GM06990 (cell line): Measurements from ENCODE around the gene CPED1.
"Not testable (repeated sequence)": the region's sequence is repeated elsewhere in the genome, so short reads cannot be mapped to it uniquely, and the experiment has no call there.

Experiments used
- DNase-seq: peaks from one replicate; pipeline ENCODE4 v3.0.0-alpha.2; 2011; ENCODE audit not compliant: insufficient read length; ENCODE audit errors: extremely low read depth
- H3K27me3 ChIP-seq: replicated peaks from 2 replicates; pipeline ENCODE4 v1.6.0; 2011; ENCODE audit warnings: low read length; ENCODE audit not compliant: control insufficient read depth, insufficient read depth
- H3K36me3 ChIP-seq: 2 replicates; pipeline ENCODE4 v1.5.1; 2011; ENCODE audit warnings: low read length; ENCODE audit not compliant: control insufficient read depth, insufficient read depth
- H3K4me3 ChIP-seq: replicated peaks from 2 replicates; pipeline ENCODE4 v1.5.1; 2011; ENCODE audit warnings: low read depth, mild to moderate bottlenecking, control low read depth, low read length
- CTCF ChIP-seq: IDR thresholded peaks from 2 replicates; pipeline ENCODE4 v1.5.1; 2011; ENCODE audit warnings: low read length, control low read depth, mild to moderate bottlenecking, inconsistent platforms; ENCODE audit not compliant: insufficient read depth, poor library complexity, severe bottlenecking

CPED1 gene

DNA sequence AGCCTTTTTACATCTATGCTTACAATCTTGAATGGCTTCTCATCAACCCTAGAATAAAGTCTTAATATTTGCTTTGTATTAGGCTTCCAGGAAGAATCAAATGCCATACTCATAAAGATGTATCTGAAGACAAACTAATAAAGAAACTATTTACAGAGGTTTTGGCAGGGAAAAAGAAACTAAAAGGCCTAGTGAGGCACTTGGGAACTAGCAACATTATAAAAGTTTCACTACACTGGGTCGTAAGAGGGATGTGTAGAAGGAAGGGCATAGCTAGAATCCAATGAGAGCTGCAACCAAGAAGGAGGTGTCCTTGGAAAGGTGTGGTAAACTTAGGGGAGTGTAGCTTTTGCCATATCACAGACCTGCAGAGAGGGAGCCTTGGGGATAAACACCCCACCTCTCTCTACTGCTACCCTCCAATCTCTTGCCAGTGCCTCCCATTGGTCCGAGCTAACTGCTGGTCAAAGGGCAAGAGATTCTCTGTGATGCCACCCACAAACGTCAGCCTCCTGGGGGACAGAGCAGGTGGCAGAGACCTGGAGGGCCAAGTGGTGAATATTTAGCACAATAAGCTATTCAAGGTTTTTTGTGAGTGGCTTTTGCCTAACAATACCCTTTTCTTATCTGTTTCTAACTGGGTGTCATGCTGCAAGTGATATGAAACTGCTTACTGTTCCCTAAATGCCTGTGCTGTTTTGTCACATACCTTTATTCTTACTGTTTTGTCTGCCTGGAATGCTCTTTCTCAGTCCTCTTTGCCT lies 60.7 kb downstream of the CPED1 start:
- no peaks in the 10 kb centered on the region for H3K27me3 ChIP-seq
- TF ChIP-seq CTCF, result no peak
- DNase-seq, result no peak
- H3K36me3 ChIP-seq, result no peaks in the 10 kb centered on the region
- H3K4me3 ChIP-seq, result no peak overlapping the region

DNA sequence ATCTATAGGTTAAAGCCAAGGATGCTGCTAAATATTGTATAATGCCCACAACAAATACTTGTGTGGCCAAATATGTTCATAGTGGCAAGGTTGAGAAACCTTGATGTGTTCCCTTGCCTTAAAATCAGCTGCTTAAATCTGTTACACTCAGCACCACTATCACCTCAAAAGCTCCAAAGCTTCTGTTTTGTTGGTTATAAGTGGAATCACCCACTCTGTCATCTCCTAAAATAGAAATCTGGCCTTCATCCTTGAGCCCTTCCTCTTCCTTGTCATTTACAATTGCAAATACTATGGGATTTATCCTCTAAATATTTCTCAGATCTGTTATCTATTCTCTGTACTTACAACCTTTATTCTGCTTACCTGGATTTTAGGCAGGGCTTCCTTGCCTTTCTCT lies 61.4 kb downstream of the CPED1 start:
- Histone ChIP-seq H3K4me3 (no peak overlapping the region), H3K36me3 (no peaks in the 10 kb centered on the region), H3K27me3 (no peaks in the 10 kb centered on the region)
- no peak for DNase-seq
- no peak for TF ChIP-seq CTCF

DNA sequence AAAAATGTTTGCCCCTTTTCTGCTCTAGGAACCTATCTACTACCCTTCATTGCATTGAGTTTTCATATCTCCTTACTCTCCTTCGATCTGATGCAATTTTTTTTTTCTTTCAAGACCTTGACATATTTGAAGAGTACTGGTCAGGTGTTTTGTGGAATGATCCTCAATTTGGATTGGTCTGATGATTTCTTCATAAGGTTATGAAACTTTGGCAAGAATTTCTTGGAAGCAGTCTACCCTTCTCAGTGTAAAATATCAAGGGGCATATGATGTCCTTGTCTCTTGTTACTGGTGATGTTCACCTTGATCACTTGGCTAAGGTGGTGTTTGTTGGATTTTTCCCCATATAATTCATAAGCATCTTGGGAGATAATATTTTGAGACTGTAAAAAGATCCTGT lies 64.7 kb downstream of the CPED1 start:
- TF ChIP-seq CTCF, result no peak
- H3K4me3 ChIP-seq, result no peak overlapping the region
- H3K27me3 ChIP-seq, result no peaks in the 10 kb centered on the region
- H3K36me3 ChIP-seq, result no peaks in the 10 kb centered on the region
- no peak for DNase-seq

DNA sequence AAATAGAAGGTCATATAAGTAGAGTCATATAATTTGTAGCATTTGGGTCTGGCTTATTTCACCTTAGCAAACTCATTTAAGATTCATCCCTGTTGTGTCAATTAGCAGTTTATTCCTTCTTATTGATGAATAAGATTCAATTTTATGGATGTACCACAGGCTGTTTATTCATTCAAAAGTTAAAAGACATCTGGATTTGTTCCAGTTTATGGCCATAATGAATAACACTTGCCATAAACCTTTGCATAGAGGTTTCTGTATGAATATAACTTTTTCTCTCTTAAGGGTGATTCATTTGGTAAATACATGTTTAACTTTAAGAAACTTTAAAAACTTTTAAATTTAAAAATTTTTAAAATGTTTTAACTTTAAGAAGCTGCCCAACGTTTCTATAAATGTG lies 66.4 kb downstream of the CPED1 start:
- H3K27me3 ChIP-seq, result no peaks in the 10 kb centered on the region
- no peak overlapping the region for H3K4me3 ChIP-seq
- no peaks in the 10 kb centered on the region for H3K36me3 ChIP-seq
- TF ChIP-seq CTCF, result no peak
- DNase-seq, result no peak

GRCh38 chr7:121057878-121058277 lies 69.4 kb downstream of the CPED1 start:
- Histone ChIP-seq H3K36me3 (no peaks in the 10 kb centered on the region), H3K27me3 (no peaks in the 10 kb centered on the region), H3K4me3 (no peak overlapping the region)
- no peak for DNase-seq
- TF ChIP-seq CTCF, result no peak

GRCh38 chr7:121058975-121059374 lies 70.5 kb downstream of the CPED1 start:
- TF ChIP-seq CTCF, result no peak
- no peaks in the 10 kb centered on the region for H3K36me3 ChIP-seq
- H3K4me3 ChIP-seq, result no peak overlapping the region
- DNase-seq, result no peak
- no peaks in the 10 kb centered on the region for H3K27me3 ChIP-seq

DNA sequence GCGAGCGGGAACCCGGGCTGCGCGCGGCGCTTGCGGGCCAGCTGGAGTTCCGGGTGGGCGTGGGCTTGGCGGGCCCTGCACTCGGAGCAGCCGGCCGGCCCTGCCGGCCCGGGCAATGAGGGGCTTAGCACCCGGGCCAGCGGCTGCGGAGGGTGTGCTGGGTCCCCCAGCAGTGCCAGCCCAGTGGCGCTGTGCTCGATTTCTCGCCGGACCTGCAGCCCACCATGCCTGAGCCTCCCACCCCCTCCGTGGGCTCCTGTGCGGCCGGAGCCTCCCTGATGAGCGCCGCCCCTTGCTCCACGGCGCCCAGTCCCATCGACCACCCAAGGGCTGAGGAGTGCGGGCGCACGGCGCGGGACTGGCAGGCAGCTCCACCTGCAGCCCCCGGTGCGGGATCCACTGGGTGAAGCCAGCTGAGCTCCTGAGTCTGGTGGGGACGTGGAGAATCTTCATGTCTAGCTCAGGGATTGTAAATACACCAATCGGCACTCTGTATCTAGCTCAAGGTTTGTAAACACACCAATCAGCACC lies 71.5 kb downstream of the CPED1 start:
- H3K4me3 ChIP-seq, H3K36me3 ChIP-seq, H3K27me3 ChIP-seq, DNase-seq: not testable (repeated sequence)
